Measurements from ENCODE around the gene ZNF14.

Gene ZNF14

DNA sequence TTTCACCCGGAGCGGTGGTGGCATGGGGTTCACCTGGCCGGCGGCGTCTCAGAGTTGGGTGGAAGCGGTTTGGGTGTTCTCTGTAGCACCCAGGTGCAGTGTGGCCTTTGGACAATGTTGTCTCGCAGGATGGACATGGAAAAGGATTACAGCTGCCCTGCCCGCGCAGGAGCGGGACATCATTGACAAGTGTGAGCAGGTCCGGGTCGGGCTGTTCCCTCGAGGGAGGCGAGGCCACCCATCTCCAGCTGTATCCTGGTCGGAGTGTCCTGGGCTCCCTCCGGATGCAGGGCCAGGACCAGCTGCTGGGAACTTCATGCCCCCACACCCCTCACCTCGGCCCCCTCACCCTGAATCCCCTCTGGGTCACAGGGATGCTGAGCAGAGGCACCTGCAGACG lies 7.8 kb upstream of the ZNF14 start:
- no peak for TF ChIP-seq CTCF (IDR thresholded peaks at IDR 0.05)

- TF ChIP-seq CTCF (IDR thresholded peaks at IDR 0.05): no peak
Measured at GRCh38 chr19:19738564-19738963, 5.7 kb upstream of the ZNF14 start.

- no peak for TF ChIP-seq CTCF (IDR thresholded peaks at IDR 0.05)
Measured at GRCh38 chr19:19737559-19738332, 4.8 kb upstream of the ZNF14 start.

DNA sequence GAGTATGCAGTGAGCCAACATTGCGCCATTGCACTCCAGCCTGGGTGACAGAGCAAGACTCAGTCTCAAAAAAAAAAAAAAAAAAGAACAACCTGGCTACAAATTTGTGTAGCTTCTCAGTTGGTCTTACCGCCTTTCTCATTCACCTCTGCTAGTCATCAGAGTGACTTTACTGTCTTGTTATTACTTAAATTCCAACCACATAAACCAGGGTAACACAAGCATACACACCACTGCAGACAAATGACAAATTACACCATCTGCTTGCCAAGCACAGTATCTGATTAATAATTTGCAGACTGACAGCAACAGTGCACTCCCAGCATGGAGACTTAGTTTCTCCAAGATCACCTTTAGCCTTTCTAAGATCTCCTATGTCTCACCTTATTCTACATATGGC lies 11.0 kb downstream of the ZNF14 start:
- TF ChIP-seq CTCF (IDR thresholded peaks at IDR 0.05): no peak

DNA sequence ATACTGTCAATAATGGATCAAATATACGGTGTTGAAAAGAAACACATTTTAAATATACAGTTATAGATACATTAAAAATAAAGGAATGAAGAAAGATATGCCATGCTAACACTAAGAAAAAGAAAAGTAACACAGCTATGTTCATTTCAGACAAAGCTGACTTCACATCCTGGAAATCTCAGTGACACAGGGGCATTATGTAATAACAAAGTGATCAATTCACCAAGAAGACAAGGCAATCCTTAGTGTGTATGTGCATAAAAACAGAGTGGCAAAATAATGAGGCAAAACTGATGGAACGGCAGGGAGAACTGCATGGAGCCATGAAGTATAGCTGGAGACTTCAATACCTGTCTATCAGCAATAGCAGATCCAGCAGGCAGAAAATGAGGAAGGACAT lies 13.1 kb downstream of the ZNF14 start:
- TF ChIP-seq CTCF (IDR thresholded peaks at IDR 0.05): no peak

- TF ChIP-seq CTCF (IDR thresholded peaks at IDR 0.05): no peak
Measured at GRCh38 chr19:19711934-19712828, 20.7 kb downstream of the ZNF14 start.

DNA sequence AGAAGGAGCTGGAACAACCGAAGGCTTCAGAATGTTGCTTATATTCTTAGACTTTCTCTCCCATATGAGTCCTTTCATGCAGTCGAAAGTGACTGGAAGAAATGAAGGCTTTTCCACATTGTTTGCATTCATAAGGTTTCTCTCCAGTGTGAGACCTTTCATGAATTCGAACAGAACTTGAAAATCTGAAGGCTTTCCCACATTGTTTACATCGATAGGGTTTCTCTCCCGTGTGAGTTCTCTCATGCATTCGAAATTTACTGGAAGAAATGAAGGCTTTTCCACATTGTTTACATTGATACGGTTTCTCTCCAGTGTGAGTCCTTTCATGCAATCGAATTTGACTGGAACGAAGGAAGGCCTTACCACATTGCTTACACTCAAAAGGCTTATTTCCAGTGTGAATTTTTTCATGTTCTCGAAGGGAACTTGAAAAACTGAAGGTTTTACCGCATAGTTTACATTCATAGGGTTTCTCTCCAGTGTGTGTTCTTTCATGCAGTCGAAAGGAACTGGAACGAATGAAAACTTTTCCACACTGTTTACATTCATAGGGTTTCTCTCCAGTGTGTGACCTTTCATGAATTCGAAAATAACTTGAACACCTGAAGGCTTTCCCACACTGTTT lies 21.5 kb downstream of the ZNF14 start:
- no peak for TF ChIP-seq CTCF (IDR thresholded peaks at IDR 0.05)

Data from LNCAP (cell line).